Thyroid gland (tissue), 4 donors: Measurements from ENCODE around the gene CNTN1. TPM values are rescaled to one million over a fixed set of nuclear protein-coding genes. Genes with fewer than 3 reads are reported as not detected.

ENCODE experiments used
- DNase-seq, 2 donors: peaks; one replicate each; pipeline ENCODE4 v3.0.0-alpha.2; 2019
- H3K27ac ChIP-seq, 3 donors: fragments of 200-600 bp; sonication (generic); 1 replicate in 2 of 3; 2 replicates in 1 of 3; pipeline ENCODE4 v1.5.1; 2016 to 2019; ENCODE audit warnings: mild to moderate bottlenecking in 1 of 3, moderate library complexity in 1 of 3
- H3K27me3 ChIP-seq: fragments of 200-600 bp; sonication (generic); one replicate; pipeline ENCODE4 v1.5.1; 2019
- H3K36me3 ChIP-seq, 2 donors: fragments of 200-600 bp; sonication (generic); one replicate each; pipeline ENCODE4 v1.5.1; 2016 to 2019
- H3K4me1 ChIP-seq, 2 donors: fragments of 200-600 bp; sonication (generic); one replicate each; pipeline ENCODE4 v1.5.1; 2017 to 2019
- H3K4me3 ChIP-seq, 3 donors: fragments of 200-600 bp; sonication (generic); replicated peaks in 1 of 3; 1 replicate in 2 of 3; 2 replicates in 1 of 3; pipeline ENCODE4 v1.5.1; 2016; ENCODE audit warnings: mild to moderate bottlenecking in 1 of 3
- H3K9me3 ChIP-seq: fragments of 200-600 bp; sonication (generic); one replicate; pipeline ENCODE4 v1.5.1; 2017
- CTCF ChIP-seq, 6 experiments: fragments of 200-600 bp in 3 of 6; fragments of 450-650 bp in 3 of 6; sonication (generic) in 3 of 6; IDR thresholded peaks; one replicate each; pipeline ENCODE4 v1.5.1; 2016 to 2019; ENCODE audit warnings: antibody characterized with exemption in 6 of 6, mild to moderate bottlenecking in 2 of 6, inconsistent platforms in 1 of 6, moderate library complexity in 1 of 6
- POLR2A ChIP-seq, 2 donors: fragments of 450-650 bp; IDR thresholded peaks; one replicate each; pipeline ENCODE4 v1.6.1; 2017; ENCODE audit warnings: antibody characterized with exemption in 2 of 2, mild to moderate bottlenecking in 2 of 2, moderate library complexity in 1 of 2
- WGBS, 2 donors: methylation state at CpG; one replicate each; pipeline ENCODE4 v1.1.5; 2017; 5-methylcytosine and 5-hydroxymethylcytosine counted together
- intact Hi-C: fragments of 100-400 bp; cut with DNase I; formaldehyde crosslinking; loops from one replicate; pipeline ENCODE4 v1.15.1; 2023
- total RNA-seq, 4 donors: library from RNA; depleted of rRNA; stranded (reverse); fragments of >200 nt; gene quantifications; one replicate each; pipeline ENCODE4 v1.2.3, GENCODE V29; 2016

The CNTN1 gene
- total RNA-seq, 4 donors from 2014 or later: 1.9 to 2.7 (median 2.0) TPM

GRCh38 chr12:40832668-40833067, 140.4 kb downstream of the CNTN1 start:
- no peak overlapping the region for H3K4me3 ChIP-seq
- H3K36me3 ChIP-seq: no peaks in the 10 kb centered on the region
- no peaks in the 10 kb centered on the region for H3K4me1 ChIP-seq
- intact Hi-C loops: no loop called here
- no peaks in the 10 kb centered on the region for H3K27me3 ChIP-seq
- no peak for TF ChIP-seq CTCF (IDR thresholded peaks at IDR 0.05)
- no peak for TF ChIP-seq POLR2A (IDR thresholded peaks at IDR 0.05)
- DNase-seq: no peak
- 71 to 72% methylated on average over 2 of the region's 2 CpGs for WGBS, 2 donors
- no peaks in the 10 kb centered on the region for H3K9me3 ChIP-seq
- H3K27ac ChIP-seq: no peak overlapping the region

GRCh38 chr12:40833818-40834217, 141.6 kb downstream of the CNTN1 start:
- Histone ChIP-seq H3K36me3 (no peaks in the 10 kb centered on the region), H3K27me3 (no peaks in the 10 kb centered on the region), H3K27ac (no peak overlapping the region), H3K9me3 (no peaks in the 10 kb centered on the region), H3K4me1 (no peaks in the 10 kb centered on the region), H3K4me3 (no peak overlapping the region)
- intact Hi-C loops: no loop called here
- 84 to 93% methylated on average over 2 of the region's 2 CpGs for WGBS, 2 donors
- TF ChIP-seq CTCF (IDR thresholded peaks at IDR 0.05): no peak
- no peak for TF ChIP-seq POLR2A (IDR thresholded peaks at IDR 0.05)
- no peak for DNase-seq

- no peak overlapping the region for H3K27ac ChIP-seq
- H3K36me3 ChIP-seq: no peaks in the 10 kb centered on the region
- no peaks in the 10 kb centered on the region for H3K27me3 ChIP-seq
- intact Hi-C loops: no loop called here
- TF ChIP-seq POLR2A (IDR thresholded peaks at IDR 0.05): no peak
- no peak for TF ChIP-seq CTCF (IDR thresholded peaks at IDR 0.05)
- H3K9me3 ChIP-seq: no peaks in the 10 kb centered on the region
- no peaks in the 10 kb centered on the region for H3K4me1 ChIP-seq
- H3K4me3 ChIP-seq: no peak overlapping the region
- WGBS, 2 donors: 84% methylated on average over 5 of the region's 5 CpGs
- no peak for DNase-seq
These were observed 142.1 kb downstream of the CNTN1 start for GRCh38 chr12:40834321-40834720.

GRCh38 chr12:40837891-40838429, 145.7 kb downstream of the CNTN1 start:
- H3K27me3 ChIP-seq: no peaks in the 10 kb centered on the region
- no peak overlapping the region for H3K27ac ChIP-seq
- H3K36me3 ChIP-seq: no peaks in the 10 kb centered on the region
- no peaks in the 10 kb centered on the region for H3K4me1 ChIP-seq
- DNase-seq: no peak
- H3K9me3 ChIP-seq: no peaks in the 10 kb centered on the region
- 96 to 99% methylated on average over 6 of the region's 6 CpGs for WGBS, 2 donors
- H3K4me3 ChIP-seq: no peak overlapping the region
- no peak for TF ChIP-seq CTCF (IDR thresholded peaks at IDR 0.05)
- no peak for TF ChIP-seq POLR2A (IDR thresholded peaks at IDR 0.05)
- intact Hi-C loops: no loop called here

GRCh38 chr12:40843495-40843894, 151.3 kb downstream of the CNTN1 start:
- H3K27me3 ChIP-seq: no peaks in the 10 kb centered on the region
- intact Hi-C loops: no loop called here
- no peak overlapping the region for H3K4me3 ChIP-seq
- no peaks in the 10 kb centered on the region for H3K36me3 ChIP-seq
- TF ChIP-seq POLR2A (IDR thresholded peaks at IDR 0.05): no peak
- no peaks in the 10 kb centered on the region for H3K9me3 ChIP-seq
- DNase-seq: no peak
- H3K4me1 ChIP-seq: no peaks in the 10 kb centered on the region
- 66 to 78% methylated on average over 3 of the region's 3 CpGs for WGBS, 2 donors
- H3K27ac ChIP-seq: no peak overlapping the region

GRCh38 chr12:40853221-40853620, 161.0 kb downstream of the CNTN1 start:
- 67 to 74% methylated on average over 1 of the region's 1 CpG for WGBS, 2 donors
- intact Hi-C loops: no loop called here
- H3K36me3 ChIP-seq: no peaks in the 10 kb centered on the region
- no peak overlapping the region for H3K4me3 ChIP-seq
- TF ChIP-seq CTCF (IDR thresholded peaks at IDR 0.05) (no peak), POLR2A (IDR thresholded peaks at IDR 0.05) (no peak)
- no peak overlapping the region for H3K27ac ChIP-seq
- H3K27me3 ChIP-seq: no peaks in the 10 kb centered on the region
- DNase-seq: no peak
- no peaks in the 10 kb centered on the region for H3K4me1 ChIP-seq
- no peaks in the 10 kb centered on the region for H3K9me3 ChIP-seq
